KMS-11 (cell line): ENCODE data around the gene ETV3.
"Not testable (repeated sequence)": the region's sequence is repeated elsewhere in the genome, so short reads cannot be mapped to it uniquely, and the experiment has no call there.

Experiments
- H2AFZ ChIP-seq: fragments of 200-600 bp; sonication (generic); 2 replicates; pipeline ENCODE4 v1.6.1; 2016; ENCODE audit warnings: antibody characterized with exemption, mixed run types, low read depth
- H3K27ac ChIP-seq: fragments of 200-600 bp; sonication (generic); 2 replicates; pipeline ENCODE4 v1.6.1; 2016; ENCODE audit warnings: mild to moderate bottlenecking, mixed run types
- H3K27me3 ChIP-seq: fragments of 200-600 bp; sonication (generic); 2 replicates; pipeline ENCODE4 v1.6.1; 2017; ENCODE audit warnings: mild to moderate bottlenecking, low read depth, mixed run types, moderate library complexity; ENCODE audit not compliant: insufficient read depth
- H3K36me3 ChIP-seq: fragments of 200-600 bp; sonication (generic); 2 replicates; pipeline ENCODE4 v1.6.1; 2017; ENCODE audit warnings: mild to moderate bottlenecking, mixed run types; ENCODE audit not compliant: insufficient read depth
- H3K4me1 ChIP-seq: fragments of 200-600 bp; sonication (generic); 2 replicates; pipeline ENCODE4 v1.6.1; 2016; ENCODE audit warnings: mild to moderate bottlenecking, low read depth, mixed run types; ENCODE audit not compliant: poor library complexity, severe bottlenecking
- H3K4me2 ChIP-seq: fragments of 200-600 bp; sonication (generic); 2 replicates; pipeline ENCODE4 v1.7.0; 2016; ENCODE audit warnings: mild to moderate bottlenecking, mixed run types
- H3K4me3 ChIP-seq: fragments of 200-600 bp; sonication (generic); IDR thresholded peaks from 2 replicates; pipeline ENCODE4 v1.6.1; 2017; ENCODE audit warnings: low read depth, low read length, mixed read lengths; ENCODE audit not compliant: insufficient read depth
- H3K79me2 ChIP-seq: fragments of 200-600 bp; sonication (generic); 2 replicates; pipeline ENCODE4 v1.6.1; 2016; ENCODE audit warnings: low read depth, mixed run types; ENCODE audit not compliant: insufficient read depth
- H3K9ac ChIP-seq: fragments of 200-600 bp; sonication (generic); 2 replicates; pipeline ENCODE4 v1.6.1; 2016; ENCODE audit warnings: mild to moderate bottlenecking, mixed run types
- H4K20me1 ChIP-seq: fragments of 200-600 bp; sonication (generic); 2 replicates; pipeline ENCODE4 v1.6.1; 2016; ENCODE audit warnings: mild to moderate bottlenecking, mixed run types; ENCODE audit not compliant: insufficient read depth
- TF ChIP-seq, protein P1 (sequence below): fragments of 200-600 bp; sonication (generic); conservative IDR thresholded peaks from 2 replicates; pipeline ENCODE4 v1.6.1; 2017; ENCODE audit warnings: low read depth, mild to moderate bottlenecking, antibody characterized with exemption, low read length, moderate library complexity, mixed read lengths

The ETV3 gene

DNA sequence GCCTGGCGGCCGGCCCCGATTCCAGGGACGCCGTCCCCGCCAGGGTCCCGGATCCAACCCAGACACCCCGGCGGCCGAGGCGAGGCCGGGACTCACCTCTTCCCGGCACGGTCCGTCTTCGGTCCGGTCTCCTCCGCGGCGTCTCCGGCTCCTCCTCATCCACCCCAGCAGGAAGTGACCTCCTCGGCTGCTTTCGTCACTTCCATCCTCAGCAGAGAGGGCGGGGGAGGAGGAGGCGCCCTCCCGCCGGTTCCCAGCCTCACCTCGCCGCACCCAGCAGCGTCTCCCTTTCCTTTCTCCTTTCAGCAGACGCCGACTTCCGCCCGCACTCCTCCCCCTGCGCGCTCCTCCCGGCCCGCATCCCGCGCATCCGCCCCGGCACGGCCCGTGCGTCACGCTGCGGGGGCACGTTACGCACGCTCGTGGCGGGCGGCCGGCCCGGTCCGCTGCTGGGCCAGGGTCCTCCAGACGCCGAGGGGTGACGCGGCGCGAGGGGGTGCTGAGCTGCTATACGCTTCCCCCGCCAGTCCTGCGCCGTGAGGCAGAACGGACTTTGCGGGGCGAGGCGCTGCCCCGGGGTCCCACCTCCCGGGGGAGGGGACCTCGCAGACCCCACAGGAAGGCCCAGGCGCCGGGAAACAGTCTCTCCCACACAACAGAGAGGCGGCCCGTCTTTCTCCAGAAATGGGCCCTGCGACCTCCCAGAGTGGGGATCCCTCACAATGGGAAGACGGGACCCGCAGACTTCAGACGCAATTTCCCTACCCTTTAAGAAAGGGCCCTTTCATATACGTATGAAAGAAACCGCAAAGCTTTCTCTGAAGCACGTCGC lies at the start of gene ETV3:
TSS of gene ETV3 (minus strand) at position 176 of the 832 bp plus-strand sequence. CDS start 2,043 bp downstream, outside the sequence.
- H3K4me1 ChIP-seq = peaks cover 45% of the 10 kb centered on the region
- peaks cover 32% of the 10 kb centered on the region for H3K79me2 ChIP-seq
- H3K4me2 ChIP-seq = peak within 1 kb of the TSS; percentile 92
- TF ChIP-seq, protein P1, sequence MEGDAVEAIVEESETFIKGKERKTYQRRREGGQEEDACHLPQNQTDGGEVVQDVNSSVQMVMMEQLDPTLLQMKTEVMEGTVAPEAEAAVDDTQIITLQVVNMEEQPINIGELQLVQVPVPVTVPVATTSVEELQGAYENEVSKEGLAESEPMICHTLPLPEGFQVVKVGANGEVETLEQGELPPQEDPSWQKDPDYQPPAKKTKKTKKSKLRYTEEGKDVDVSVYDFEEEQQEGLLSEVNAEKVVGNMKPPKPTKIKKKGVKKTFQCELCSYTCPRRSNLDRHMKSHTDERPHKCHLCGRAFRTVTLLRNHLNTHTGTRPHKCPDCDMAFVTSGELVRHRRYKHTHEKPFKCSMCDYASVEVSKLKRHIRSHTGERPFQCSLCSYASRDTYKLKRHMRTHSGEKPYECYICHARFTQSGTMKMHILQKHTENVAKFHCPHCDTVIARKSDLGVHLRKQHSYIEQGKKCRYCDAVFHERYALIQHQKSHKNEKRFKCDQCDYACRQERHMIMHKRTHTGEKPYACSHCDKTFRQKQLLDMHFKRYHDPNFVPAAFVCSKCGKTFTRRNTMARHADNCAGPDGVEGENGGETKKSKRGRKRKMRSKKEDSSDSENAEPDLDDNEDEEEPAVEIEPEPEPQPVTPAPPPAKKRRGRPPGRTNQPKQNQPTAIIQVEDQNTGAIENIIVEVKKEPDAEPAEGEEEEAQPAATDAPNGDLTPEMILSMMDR = no peak
- peak within 1 kb of the TSS; percentile 73 for H2AFZ ChIP-seq
- peak within 1 kb of the TSS; percentile 93 for H3K4me3 ChIP-seq
- H3K9ac ChIP-seq = peak within 1 kb of the TSS; percentile 73
- no peaks in the 10 kb centered on the region for H4K20me1 ChIP-seq
- H3K27me3 ChIP-seq = no peaks in the 10 kb centered on the region
- H3K36me3 ChIP-seq = peaks cover 5% of the 10 kb centered on the region; the same call in 1 of the 2 replicates
- peak within 1 kb of the TSS; percentile 51 for H3K27ac ChIP-seq

DNA sequence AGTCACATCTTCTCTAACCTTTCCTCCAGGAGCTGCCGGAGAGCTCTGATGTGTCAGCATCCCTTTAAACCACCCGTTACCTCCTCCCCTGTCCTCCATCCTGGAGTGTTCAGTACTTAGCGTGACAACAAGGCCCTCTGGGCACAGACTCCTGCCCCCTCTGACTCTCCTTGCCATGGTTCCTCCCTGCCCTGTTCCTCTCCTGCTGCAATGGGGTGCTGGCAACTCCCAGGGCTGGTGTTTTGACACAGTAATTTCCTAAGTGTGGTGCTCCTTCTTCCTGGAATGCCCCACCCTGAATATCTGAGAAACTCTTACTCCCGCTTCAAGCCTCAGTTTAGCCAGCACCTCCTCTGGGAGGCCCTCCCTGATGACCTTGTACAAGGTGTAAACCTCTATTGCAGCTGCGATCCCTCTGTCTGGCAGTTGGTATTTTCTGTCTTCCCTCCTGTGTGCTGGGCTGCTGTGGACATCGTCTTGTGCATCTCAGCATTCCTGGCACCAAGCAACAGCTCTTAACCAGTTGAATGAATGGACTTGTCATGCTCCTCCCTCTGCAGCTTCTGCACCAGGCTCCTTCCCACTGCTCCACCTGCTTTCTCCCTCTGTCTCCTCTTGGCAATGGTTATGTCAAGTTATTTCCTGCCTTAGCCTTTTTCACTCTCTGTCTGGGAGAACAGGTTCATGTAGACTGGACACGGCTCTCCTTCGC lies 48.2 kb upstream of the ETV3 start:
- Histone ChIP-seq H3K9ac (no peak overlapping the region), H4K20me1 (no peaks in the 10 kb centered on the region), H3K79me2 (no peaks in the 10 kb centered on the region), H3K4me2 (no peak overlapping the region), H3K27ac (no peak overlapping the region), H2AFZ (no peak overlapping the region), H3K36me3 (no peaks in the 10 kb centered on the region), H3K4me3 (peak overlapping the region; percentile 3), H3K4me1 (peaks cover 31% of the 10 kb centered on the region), H3K27me3 (no peaks in the 10 kb centered on the region)
- TF ChIP-seq, protein P1 = no peak

DNA sequence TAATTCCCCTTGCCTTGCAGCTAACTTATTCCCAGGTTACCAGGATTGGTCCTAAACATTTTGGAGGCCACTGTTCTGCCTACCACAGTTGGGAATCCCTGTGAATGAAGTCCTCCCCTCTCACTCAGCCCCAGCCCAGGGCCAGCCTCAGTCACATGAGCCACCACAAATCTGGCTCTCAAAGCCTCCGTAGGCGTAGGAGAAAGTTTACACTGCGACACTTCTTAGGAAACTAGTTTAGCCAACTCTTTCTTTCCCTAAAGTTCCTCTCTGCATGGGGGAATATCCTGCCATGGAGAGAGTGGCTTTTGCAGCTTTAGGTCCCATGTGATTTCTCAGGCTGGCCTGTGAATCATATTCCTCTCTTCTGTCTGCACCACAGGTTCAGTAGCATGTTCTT lies 45.7 kb upstream of the ETV3 start:
- TF ChIP-seq, protein P1 = no peak
- Histone ChIP-seq H3K4me3 (no peak overlapping the region), H3K9ac (no peak overlapping the region), H3K27me3 (no peaks in the 10 kb centered on the region), H2AFZ (no peak overlapping the region), H3K4me2 (no peak overlapping the region), H3K27ac (no peak overlapping the region), H4K20me1 (no peaks in the 10 kb centered on the region), H3K36me3 (no peaks in the 10 kb centered on the region), H3K79me2 (peaks cover 6% of the 10 kb centered on the region; the same call in 1 of the 2 replicates), H3K4me1 (peaks cover 57% of the 10 kb centered on the region)

DNA sequence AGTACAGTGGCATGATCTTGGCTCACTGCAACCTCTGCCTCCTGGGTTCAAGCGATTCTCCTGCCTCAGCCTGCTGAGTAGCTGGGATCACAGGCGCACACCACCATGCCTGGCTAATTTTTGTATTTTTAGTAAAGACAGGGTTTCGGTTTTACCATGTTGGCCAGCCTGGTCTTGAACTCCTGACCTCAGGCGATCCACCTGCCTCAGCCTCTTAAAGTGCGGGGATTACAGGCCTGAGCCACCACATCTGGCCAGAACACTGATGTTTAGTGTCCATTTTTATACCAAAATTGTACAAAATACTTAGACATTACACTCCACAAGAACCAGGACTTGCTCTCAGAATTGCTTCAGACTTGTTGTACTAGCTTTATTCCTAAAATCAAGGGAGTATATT lies 44.2 kb upstream of the ETV3 start:
- Histone ChIP-seq H3K4me1 (peaks cover 72% of the 10 kb centered on the region), H3K4me2 (peak overlapping the region; percentile 85), H3K9ac (peak overlapping the region; percentile 10; the same call in 1 of the 2 replicates), H2AFZ (peak overlapping the region; percentile 32), H3K27ac (peak overlapping the region; percentile 78)
- H3K36me3 ChIP-seq, H3K79me2 ChIP-seq, H4K20me1 ChIP-seq, H3K4me3 ChIP-seq, H3K27me3 ChIP-seq: not testable (repeated sequence)
